Measurements from ENCODE around the gene GLIPR1L2. TPM values are rescaled to one million over a fixed set of nuclear protein-coding genes. Genes with fewer than 3 reads are reported as not detected.
A peak's percentile ranks its signal among the peaks of the same experiment; 100 is the strongest.
"Not testable (repeated sequence)": the region's sequence is repeated elsewhere in the genome, so short reads cannot be mapped to it uniquely, and the experiment has no call there.

The GLIPR1L2 gene
- total RNA-seq = 0.23 TPM in 1 of 2 replicates, not detected in the other

- DNase-seq (ENCODE audit: extremely low read depth, low read depth, low spot score) = peak; percentile 76
These were observed at the start of gene GLIPR1L2 for GRCh38 chr12:75390899-75391538. Gene GLIPR1L2, plus strand, starts transcription at chr12:75391089. Its CDS starts 28 bp downstream, at chr12:75391117.

GRCh38 chr12:75341873-75342272 is 49.0 kb upstream of the GLIPR1L2 start:
- DNase-seq (ENCODE audit: extremely low read depth, low read depth, low spot score) = no peak

GRCh38 chr12:75345531-75345930 is 45.4 kb upstream of the GLIPR1L2 start:
- DNase-seq (ENCODE audit: extremely low read depth, low read depth, low spot score) = no peak

GRCh38 chr12:75346215-75346614 is 44.7 kb upstream of the GLIPR1L2 start:
- DNase-seq (ENCODE audit: extremely low read depth, low read depth, low spot score) = not testable (repeated sequence)

GRCh38 chr12:75349946-75350345 is 40.9 kb upstream of the GLIPR1L2 start:
- DNase-seq (ENCODE audit: extremely low read depth, low read depth, low spot score) = no peak

- no peak for DNase-seq (ENCODE audit: extremely low read depth, low read depth, low spot score)
These were observed 40.5 kb upstream of the GLIPR1L2 start for GRCh38 chr12:75350413-75350812.

- no peak for DNase-seq (ENCODE audit: extremely low read depth, low read depth, low spot score)
These were observed 36.9 kb upstream of the GLIPR1L2 start for GRCh38 chr12:75354011-75354410.

GRCh38 chr12:75360920-75361319 is 30.0 kb upstream of the GLIPR1L2 start:
- no peak for DNase-seq (ENCODE audit: extremely low read depth, low read depth, low spot score)

GRCh38 chr12:75361408-75361807 is 29.5 kb upstream of the GLIPR1L2 start:
- DNase-seq (ENCODE audit: extremely low read depth, low read depth, low spot score) = no peak

GRCh38 chr12:75364919-75365318 is 26.0 kb upstream of the GLIPR1L2 start:
- DNase-seq (ENCODE audit: extremely low read depth, low read depth, low spot score) = no peak

GRCh38 chr12:75366629-75367028 is 24.3 kb upstream of the GLIPR1L2 start:
- DNase-seq (ENCODE audit: extremely low read depth, low read depth, low spot score) = no peak

GRCh38 chr12:75374971-75375370 is 15.9 kb upstream of the GLIPR1L2 start:
- DNase-seq (ENCODE audit: extremely low read depth, low read depth, low spot score) = no peak

GRCh38 chr12:75378354-75378753 is 12.5 kb upstream of the GLIPR1L2 start:
- DNase-seq (ENCODE audit: extremely low read depth, low read depth, low spot score) = no peak

- DNase-seq (ENCODE audit: extremely low read depth, low read depth, low spot score) = peak; percentile 7
These were observed 1.8 kb upstream of the GLIPR1L2 start for GRCh38 chr12:75389061-75389460.

GRCh38 chr12:75389706-75390105 is 1.2 kb upstream of the GLIPR1L2 start:
- DNase-seq (ENCODE audit: extremely low read depth, low read depth, low spot score) = no peak

GRCh38 chr12:75390156-75390898 is 562 bp upstream of the GLIPR1L2 start:
- no peak for DNase-seq (ENCODE audit: extremely low read depth, low read depth, low spot score)

GRCh38 chr12:75404231-75404630 is 13.3 kb downstream of the GLIPR1L2 start:
- DNase-seq (ENCODE audit: extremely low read depth, low read depth, low spot score) = no peak

- DNase-seq (ENCODE audit: extremely low read depth, low read depth, low spot score) = no peak
These were observed 16.8 kb downstream of the GLIPR1L2 start for GRCh38 chr12:75407683-75408082.

GRCh38 chr12:75409830-75410229 is 18.9 kb downstream of the GLIPR1L2 start:
- DNase-seq (ENCODE audit: extremely low read depth, low read depth, low spot score) = no peak

- no peak for DNase-seq (ENCODE audit: extremely low read depth, low read depth, low spot score)
These were observed 23.8 kb downstream of the GLIPR1L2 start for GRCh38 chr12:75414671-75415070.

GRCh38 chr12:75419841-75420240 is 29.0 kb downstream of the GLIPR1L2 start:
- no peak for DNase-seq (ENCODE audit: extremely low read depth, low read depth, low spot score)

- no peak for DNase-seq (ENCODE audit: extremely low read depth, low read depth, low spot score)
These were observed 36.6 kb downstream of the GLIPR1L2 start for GRCh38 chr12:75427491-75427890.

Measured in glomerular endothelial cell (primary cell).